Measurements from ENCODE around the gene ZNF761. TPM values are rescaled to one million over a fixed set of nuclear protein-coding genes. Genes with fewer than 3 reads are reported as not detected.
"Not testable (repeated sequence)": the region's sequence is repeated elsewhere in the genome, so short reads cannot be mapped to it uniquely, and the experiment has no call there.

Gene ZNF761
- total RNA-seq, 1 donor from 2014 or later: 12.1 TPM

DNA sequence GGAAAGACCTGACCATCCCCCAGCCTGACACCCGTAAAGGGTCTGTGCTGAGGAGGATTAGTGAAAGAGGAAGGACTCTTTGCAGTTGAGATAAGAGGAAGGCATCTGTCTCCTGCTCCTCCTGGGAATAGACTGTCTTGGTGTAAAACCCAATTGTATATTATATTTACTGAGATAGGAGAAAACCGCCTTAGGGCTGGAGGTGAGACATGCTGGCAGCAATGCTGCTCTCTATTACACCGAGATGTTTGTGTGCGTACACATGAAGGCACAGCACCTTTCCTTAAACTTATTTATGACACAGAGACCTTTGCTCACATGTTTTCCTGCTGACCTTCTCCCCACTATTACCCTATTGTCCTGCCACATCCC lies 66.2 kb downstream of the ZNF761 start:
- H3K27me3 Mint-ChIP-seq (ENCODE audit: low read depth); intact Hi-C loops (cut with micrococcal nuclease); H3K4me3 Mint-ChIP-seq (ENCODE audit: low read depth); H3K4me1 Mint-ChIP-seq (ENCODE audit: low read depth); H3K27ac Mint-ChIP-seq; DNase-seq (ENCODE audit: low spot score): not testable (repeated sequence)
- H3K9me3 Mint-ChIP-seq: peaks cover 69% of the 10 kb centered on the region
- peaks cover 14% of the 10 kb centered on the region for H3K36me3 Mint-ChIP-seq (ENCODE audit: low read depth)

DNA sequence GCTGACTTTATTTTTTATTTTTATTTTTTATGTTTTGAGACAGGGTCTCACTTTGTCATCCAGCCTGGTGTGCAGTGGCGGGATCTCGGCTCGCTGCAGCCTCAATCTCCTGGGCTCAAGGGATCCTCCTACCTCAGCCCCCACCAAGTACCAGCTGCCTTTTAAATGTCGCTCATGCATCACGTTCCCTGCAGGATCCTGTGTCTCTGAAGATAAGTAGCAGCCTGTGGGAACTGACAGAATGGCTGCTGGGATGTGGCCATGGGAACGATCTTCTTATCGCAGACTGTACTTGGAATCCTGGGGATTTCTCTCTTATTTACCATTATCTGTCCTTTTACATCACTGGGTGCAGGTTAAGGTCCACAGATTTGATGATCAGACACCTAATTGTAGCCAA lies 71.4 kb downstream of the ZNF761 start:
- H3K4me1 Mint-ChIP-seq (ENCODE audit: low read depth); H3K4me3 Mint-ChIP-seq (ENCODE audit: low read depth); H3K36me3 Mint-ChIP-seq (ENCODE audit: low read depth); intact Hi-C loops (cut with micrococcal nuclease); DNase-seq (ENCODE audit: low spot score); H3K27ac Mint-ChIP-seq; H3K27me3 Mint-ChIP-seq (ENCODE audit: low read depth): not testable (repeated sequence)
- peaks cover 38% of the 10 kb centered on the region for H3K9me3 Mint-ChIP-seq

DNA sequence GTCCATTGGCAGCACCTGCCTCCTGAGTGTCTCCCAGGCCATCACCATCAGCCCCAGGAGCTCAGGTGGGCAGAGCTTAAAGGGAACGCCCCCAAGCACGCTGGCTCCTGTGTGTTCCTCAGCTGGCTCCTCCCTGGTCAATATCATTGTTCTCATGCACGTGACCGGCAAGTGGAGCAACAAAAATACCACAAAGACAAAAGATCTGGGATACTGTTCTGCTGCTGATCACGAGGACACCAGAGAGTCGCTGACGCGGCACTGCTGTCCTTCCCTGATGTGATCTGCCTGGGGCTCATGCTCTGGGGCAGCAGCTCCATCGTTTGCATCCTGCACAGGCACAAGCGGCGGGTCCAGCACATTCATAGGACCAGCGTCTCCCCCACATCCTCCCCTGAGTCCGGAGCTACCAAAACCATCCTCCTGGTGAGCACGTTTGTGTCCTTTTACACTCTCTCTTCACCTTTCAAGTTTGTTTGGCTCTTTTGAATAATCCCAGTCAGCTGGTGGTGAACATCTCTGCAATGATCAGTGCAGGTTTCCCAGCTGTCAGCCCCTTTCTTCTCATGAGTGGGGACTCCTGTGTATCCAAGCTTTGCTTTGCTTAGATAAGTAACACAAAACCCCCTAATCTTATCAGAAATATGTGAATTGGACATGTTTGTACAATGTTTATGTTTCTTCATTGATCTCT lies 72.0 kb downstream of the ZNF761 start:
- H3K4me1 Mint-ChIP-seq (ENCODE audit: low read depth); intact Hi-C loops (cut with micrococcal nuclease): not testable (repeated sequence)
- peaks cover 40% of the 10 kb centered on the region for H3K9me3 Mint-ChIP-seq

DNA sequence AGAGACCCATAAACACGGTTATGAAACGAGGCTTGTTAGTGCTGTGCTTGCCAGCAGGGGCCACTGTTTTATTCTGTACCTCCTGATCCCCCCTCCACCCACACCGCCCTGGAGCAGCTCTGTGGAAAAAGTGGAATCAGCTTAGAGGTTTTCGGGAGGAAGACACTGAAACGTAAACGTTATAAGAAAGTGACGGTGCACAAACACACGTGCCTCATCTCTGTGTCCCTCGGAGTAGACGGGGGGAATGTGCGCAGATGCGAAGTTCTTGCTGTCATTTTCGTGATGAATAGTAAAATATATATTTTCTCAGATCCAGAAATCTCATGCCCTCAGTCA lies 72.5 kb downstream of the ZNF761 start:
- H3K27ac Mint-ChIP-seq; H3K36me3 Mint-ChIP-seq (ENCODE audit: low read depth); H3K27me3 Mint-ChIP-seq (ENCODE audit: low read depth); H3K4me3 Mint-ChIP-seq (ENCODE audit: low read depth); intact Hi-C loops (cut with micrococcal nuclease); H3K4me1 Mint-ChIP-seq (ENCODE audit: low read depth); DNase-seq (ENCODE audit: low spot score): not testable (repeated sequence)
- H3K9me3 Mint-ChIP-seq: peaks cover 38% of the 10 kb centered on the region

More for the DNA sequence above, 72.0 kb downstream of the ZNF761 start:
- not testable (repeated sequence) for H3K27me3 Mint-ChIP-seq (ENCODE audit: low read depth); H3K36me3 Mint-ChIP-seq (ENCODE audit: low read depth); DNase-seq (ENCODE audit: low spot score); H3K4me3 Mint-ChIP-seq (ENCODE audit: low read depth); H3K27ac Mint-ChIP-seq

DNA sequence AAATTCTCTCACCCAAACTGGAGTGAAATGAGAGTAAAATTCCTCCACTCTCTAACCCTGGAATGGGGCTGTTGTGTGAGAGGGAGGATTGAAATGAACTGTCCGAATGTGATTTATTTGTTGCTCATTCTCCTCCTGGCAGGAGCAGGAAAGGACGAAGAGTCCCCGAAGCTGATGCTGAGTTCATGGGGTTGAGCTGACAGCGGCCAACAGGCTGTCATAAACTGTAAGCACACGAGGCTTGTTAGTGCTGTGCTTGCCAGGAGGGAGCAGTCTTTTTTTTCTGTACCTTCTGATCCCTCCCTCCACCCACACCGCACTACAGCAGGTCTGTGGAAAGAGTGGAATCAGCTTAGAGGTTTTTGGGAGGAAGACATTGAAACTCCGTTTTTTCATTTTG lies 73.1 kb downstream of the ZNF761 start:
- H3K36me3 Mint-ChIP-seq (ENCODE audit: low read depth): no peaks in the 10 kb centered on the region
- intact Hi-C loops (cut with micrococcal nuclease): no loop called here
- H3K9me3 Mint-ChIP-seq: peaks cover 42% of the 10 kb centered on the region
- H3K4me3 Mint-ChIP-seq (ENCODE audit: low read depth): no peak overlapping the region
- no peak overlapping the region for H3K27ac Mint-ChIP-seq
- H3K27me3 Mint-ChIP-seq (ENCODE audit: low read depth): no peaks in the 10 kb centered on the region
- H3K4me1 Mint-ChIP-seq (ENCODE audit: low read depth): no peaks in the 10 kb centered on the region
- no peak for DNase-seq (ENCODE audit: low spot score)

DNA sequence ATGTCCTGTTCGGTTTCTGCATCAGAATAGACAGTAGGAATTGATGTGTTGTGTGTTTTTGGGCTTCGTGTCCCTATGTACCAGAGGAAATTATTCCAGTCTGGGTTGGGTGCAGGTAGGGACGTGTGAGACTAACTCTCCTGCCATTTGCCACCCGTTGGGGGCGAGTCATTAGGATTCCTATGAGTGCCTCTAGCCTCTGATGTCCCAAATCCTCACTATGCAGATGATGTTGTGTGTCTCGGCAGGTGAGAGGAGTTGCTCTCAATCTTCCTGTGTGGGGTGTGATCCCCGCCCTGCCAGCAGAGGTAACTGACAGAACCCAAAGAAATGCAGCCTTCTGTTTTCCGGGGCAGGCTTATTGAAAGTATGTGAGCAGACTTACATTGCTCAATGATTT lies 74.9 kb downstream of the ZNF761 start:
- Mint-ChIP-seq H3K4me1 (ENCODE audit: low read depth) (no peaks in the 10 kb centered on the region), H3K27me3 (ENCODE audit: low read depth) (no peaks in the 10 kb centered on the region), H3K4me3 (ENCODE audit: low read depth) (no peak overlapping the region), H3K27ac (no peak overlapping the region), H3K9me3 (peaks cover 31% of the 10 kb centered on the region), H3K36me3 (ENCODE audit: low read depth) (no peaks in the 10 kb centered on the region)
- intact Hi-C loops (cut with micrococcal nuclease): no loop called here
- no peak for DNase-seq (ENCODE audit: low spot score)

Other genes starting within 250 kb of the ZNF761 start
- gene ZNF665, start 238.6 kb upstream of the ZNF761 start, total RNA-seq: 2.1 and 3.1 TPM in 2 replicates
- 1.6 and 1.8 TPM in 2 replicates for gene ZNF677, start 177.1 kb upstream of the ZNF761 start, total RNA-seq
- not detected in 2 replicates for gene VN1R2, start 173.7 kb upstream of the ZNF761 start, total RNA-seq
- not detected in 2 replicates for gene VN1R4, start 164.3 kb upstream of the ZNF761 start, total RNA-seq
- gene ZNF845, start 98.2 kb upstream of the ZNF761 start, total RNA-seq: 5.6 and 5.9 TPM in 2 replicates
- gene ZNF525, start 66.3 kb upstream of the ZNF761 start, total RNA-seq: 14.2 and 15.0 TPM in 2 replicates
- gene ZNF765, start 36.8 kb upstream of the ZNF761 start, total RNA-seq: 10.5 TPM in 2 replicates
- gene ZNF813, start 35.7 kb downstream of the ZNF761 start, total RNA-seq: 3.4 TPM in 2 replicates
- 15.7 and 18.3 TPM in 2 replicates for gene ZNF331, start 106.2 kb downstream of the ZNF761 start, total RNA-seq
- gene DPRX, start 200.0 kb downstream of the ZNF761 start, total RNA-seq: not detected in 2 replicates

Measured in activated T-helper 2 cell treated with anti-CD3 and anti-CD28 coated beads, Interferon-gamma antibody, Interleukin-2, Interleukin-4, amounts not matched to agents 10 μg/mL and 5 μg/mL and 100 μg/mL, durations not matched to agents 14 hours and 24 hours and 36 hours (primary cell).